WTC11 (cell line): ENCODE data around the gene FKBP4. TPM values are rescaled to one million over a fixed set of nuclear protein-coding genes. Genes with fewer than 3 reads are reported as not detected.

ENCODE experiments used
- ATAC-seq: fragments of 200-7000 bp; cut with Tn5 transposase; 2 replicates; pipeline ENCODE4 v1.10.0; 2021; ENCODE audit warnings: mild to moderate bottlenecking, moderate library complexity
- CTCF ChIA-PET: fragments of 300-600 bp; sonication (Branson Sonifier 250); formaldehyde crosslinking; loops from one replicate; lab custom pipeline; 2021; ENCODE audit warnings: antibody characterized with exemption; lab: Charles Lee
- POLR2A ChIA-PET: fragments of 350-600 bp; sonication (Branson Sonifier 250); formaldehyde crosslinking; loops from one replicate; lab custom pipeline; 2021; ENCODE audit warnings: antibody characterized with exemption; lab: Charles Lee
- DNase-seq: peaks from one replicate; pipeline ENCODE4 v3.0.0; 2021; ENCODE audit warnings: low spot score
- H3K27ac Mint-ChIP-seq: 2 replicates; pipeline ENCODE4 v1.8.0; 2021; ENCODE audit warnings: mixed read lengths
- H3K27me3 Mint-ChIP-seq: 2 replicates; pipeline ENCODE4 v1.8.0; 2021; ENCODE audit warnings: low read depth, mild to moderate bottlenecking, moderate library complexity, mixed read lengths
- H3K36me3 Mint-ChIP-seq: 2 replicates; pipeline ENCODE4 v1.8.0; 2021; ENCODE audit warnings: mixed read lengths
- H3K4me1 Mint-ChIP-seq: 2 replicates; pipeline ENCODE4 v1.8.0; 2022; ENCODE audit warnings: mixed read lengths
- H3K4me3 Mint-ChIP-seq: 2 replicates; pipeline ENCODE4 v1.8.0; 2021; ENCODE audit warnings: mild to moderate bottlenecking, moderate library complexity, mixed read lengths
- H3K9me3 Mint-ChIP-seq: 2 replicates; pipeline ENCODE4 v1.8.0; 2021; ENCODE audit warnings: mixed read lengths
- CBFB ChIP-seq: sonication (generic); formaldehyde crosslinking; IDR thresholded peaks from 2 replicates; pipeline ENCODE4 v1.8.1; 2022; ENCODE audit warnings: mild to moderate bottlenecking, low read depth, missing genetic modification reagents
- CDX4 ChIP-seq: fragments of 250-450 bp; sonication (Bioruptor Pico); IDR thresholded peaks from 2 replicates; pipeline ENCODE4 v1.9.0; 2021; ENCODE audit warnings: moderate library complexity, mild to moderate bottlenecking, inconsistent platforms, borderline replicate concordance
- CREM ChIP-seq: sonication (generic); formaldehyde crosslinking; IDR thresholded peaks from 2 replicates; pipeline ENCODE4 v1.8.1; 2022; ENCODE audit warnings: mild to moderate bottlenecking, missing genetic modification reagents, moderate library complexity
- CTCF ChIP-seq: fragments of 200-600 bp; IDR thresholded peaks from 2 replicates; pipeline ENCODE4 v1.8.0; 2022; ENCODE audit warnings: antibody characterized with exemption
- FOXK1 ChIP-seq: sonication (generic); formaldehyde crosslinking; IDR thresholded peaks from 2 replicates; pipeline ENCODE4 v1.8.0; 2022; ENCODE audit warnings: mild to moderate bottlenecking, moderate library complexity, missing genetic modification reagents
- IRF1 ChIP-seq: sonication (generic); formaldehyde crosslinking; IDR thresholded peaks from 2 replicates; pipeline ENCODE4 v1.8.0; 2023; ENCODE audit warnings: missing genetic modification reagents
- MYBL2 ChIP-seq: sonication (generic); formaldehyde crosslinking; IDR thresholded peaks from 2 replicates; pipeline ENCODE4 v1.8.1; 2023; ENCODE audit warnings: mild to moderate bottlenecking, moderate library complexity, missing genetic modification reagents
- NR3C1 ChIP-seq: sonication (generic); formaldehyde crosslinking; conservative IDR thresholded peaks from 2 replicates; pipeline ENCODE4 v1.8.1; 2023; ENCODE audit warnings: low read depth, mild to moderate bottlenecking, missing genetic modification reagents
- SOX15 ChIP-seq: fragments of 250-450 bp; sonication (Bioruptor Pico); IDR thresholded peaks from 2 replicates; pipeline ENCODE4 v1.9.0; 2021; ENCODE audit warnings: mild to moderate bottlenecking
- TCF7 ChIP-seq: sonication (generic); formaldehyde crosslinking; IDR thresholded peaks from 2 replicates; pipeline ENCODE4 v1.8.0; 2022; ENCODE audit warnings: mild to moderate bottlenecking, low read depth, missing genetic modification reagents, moderate library complexity
- USF1 ChIP-seq: sonication (generic); formaldehyde crosslinking; IDR thresholded peaks from 2 replicates; pipeline ENCODE4 v1.8.0; 2022; ENCODE audit warnings: mild to moderate bottlenecking, missing genetic modification reagents
- ZNF219 ChIP-seq: sonication (generic); formaldehyde crosslinking; IDR thresholded peaks from 2 replicates; pipeline ENCODE4 v1.8.0; 2023; ENCODE audit warnings: missing genetic modification reagents, mild to moderate bottlenecking, borderline replicate concordance
- ZNF263 ChIP-seq: sonication (generic); formaldehyde crosslinking; IDR thresholded peaks from 2 replicates; pipeline ENCODE4 v1.8.1; 2022; ENCODE audit warnings: low read depth, mild to moderate bottlenecking, moderate library complexity, missing genetic modification reagents
- ZNF281 ChIP-seq: sonication (generic); formaldehyde crosslinking; IDR thresholded peaks from 2 replicates; pipeline ENCODE4 v1.8.0; 2023; ENCODE audit warnings: mild to moderate bottlenecking, missing genetic modification reagents
- ZNF317 ChIP-seq: sonication (generic); formaldehyde crosslinking; IDR thresholded peaks from 2 replicates; pipeline ENCODE4 v1.8.1; 2023; ENCODE audit warnings: low read depth, mild to moderate bottlenecking, moderate library complexity, missing genetic modification reagents, borderline replicate concordance
- total RNA-seq: library from RNA; stranded (reverse); gene quantifications from 3 replicates; pipeline ENCODE4 v1.2.3, GENCODE V29; 2021

FKBP4 gene
- total RNA-seq, 1 experiment from 2014 or later: 257 TPM

- TF ChIP-seq ZNF281 (CRISPR knock-in tag): no peak
- TF ChIP-seq, all 79 proteins: peak for 0
Observed at GRCh38 chr12:2754208-2754607, 40.6 kb upstream of the FKBP4 start (continued).

- no peak overlapping the region for H3K4me3 Mint-ChIP-seq
- H3K36me3 Mint-ChIP-seq: no peaks in the 10 kb centered on the region
- TF ChIP-seq TCF7 (CRISPR knock-in tag): no peak
- TF ChIP-seq CBFB (CRISPR knock-in tag): no peak
- DNase-seq (peak; percentile 18), ATAC-seq (peak; percentile 18; the same call in 1 of the 2 replicates)
- H3K27ac Mint-ChIP-seq: no peak overlapping the region
- ChIA-PET CTCF (no interaction called here), POLR2A (no interaction called here)
- peaks cover 14% of the 10 kb centered on the region for H3K9me3 Mint-ChIP-seq
- H3K27me3 Mint-ChIP-seq: peaks cover 30% of the 10 kb centered on the region
- peaks cover 34% of the 10 kb centered on the region for H3K4me1 Mint-ChIP-seq
Observed at GRCh38 chr12:2756756-2757155, 38.0 kb upstream of the FKBP4 start.

GRCh38 chr12:2759733-2760132 is 35.0 kb upstream of the FKBP4 start:
- no peak for TF ChIP-seq NR3C1 (CRISPR knock-in tag)
- no peak for TF ChIP-seq IRF1 (CRISPR knock-in tag)
- no peak for TF ChIP-seq ZNF219
- no peak for TF ChIP-seq MYBL2
- no peak for TF ChIP-seq ZNF263 (CRISPR knock-in tag)
- TF ChIP-seq FOXK1 (CRISPR knock-in tag): no peak
- no peak for TF ChIP-seq CREM (CRISPR knock-in tag)
- TF ChIP-seq ZNF317 (CRISPR knock-in tag): no peak
- TF ChIP-seq CTCF: no peak
- TF ChIP-seq CDX4 (CRISPR knock-in tag): no peak
- POLR2A ChIA-PET: no interaction called here
- CTCF ChIA-PET: interaction anchor here (1.2 to 1.8 kb wide), 3 partner anchors 8 to 26 kb away, joined by 3 to 10 read pairs (median 6); no protein-coding TSS in a partner anchor
- ATAC-seq (no peak), DNase-seq (no peak)
- H3K36me3 Mint-ChIP-seq: no peaks in the 10 kb centered on the region
- no peak overlapping the region for H3K4me3 Mint-ChIP-seq
- H3K9me3 Mint-ChIP-seq: peaks cover 14% of the 10 kb centered on the region
- no peak overlapping the region for H3K27ac Mint-ChIP-seq
- peaks cover 13% of the 10 kb centered on the region for H3K4me1 Mint-ChIP-seq
- H3K27me3 Mint-ChIP-seq: peaks cover 6% of the 10 kb centered on the region

- CTCF ChIA-PET: interaction anchor here (0.6 to 2.3 kb wide), 6 partner anchors 11 to 270 kb away, joined by 3 to 8 read pairs (median 6); no protein-coding TSS in a partner anchor
- POLR2A ChIA-PET: no interaction called here
- Mint-ChIP-seq H3K4me1 (peaks cover 9% of the 10 kb centered on the region), H3K27me3 (no peaks in the 10 kb centered on the region), H3K27ac (no peak overlapping the region), H3K4me3 (no peak overlapping the region), H3K36me3 (no peaks in the 10 kb centered on the region), H3K9me3 (no peaks in the 10 kb centered on the region)
- DNase-seq: no peak
- ATAC-seq: no peak
- TF ChIP-seq USF1 (CRISPR knock-in tag) (no peak), SOX15 (CRISPR knock-in tag) (no peak)
Observed at GRCh38 chr12:2764398-2764797, 30.4 kb upstream of the FKBP4 start.
